ENCODE results near the gene RBBP5.

The RBBP5 gene

DNA sequence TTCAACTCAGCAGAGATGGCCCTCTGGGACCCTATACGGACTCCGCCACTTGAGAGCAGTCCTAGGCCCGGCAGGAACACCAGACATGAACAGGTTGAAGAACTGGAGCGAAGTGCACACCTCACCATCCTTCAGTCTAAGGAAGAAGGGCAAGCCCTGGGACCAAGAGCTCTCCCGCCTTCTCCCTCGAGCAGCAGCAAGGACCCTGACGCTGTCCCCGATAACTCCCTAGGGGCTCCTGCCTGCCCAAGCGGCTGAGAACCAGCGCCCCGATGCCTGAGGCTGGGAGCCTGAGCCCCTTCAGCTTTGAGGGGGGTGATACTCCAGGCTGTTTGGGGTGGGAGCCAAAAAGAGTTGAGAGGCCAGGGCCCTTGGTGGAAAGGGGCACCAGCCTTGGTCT lies 47.7 kb downstream of the RBBP5 start:
- no peak for DNase-seq (ENCODE audit: low spot score)

DNA sequence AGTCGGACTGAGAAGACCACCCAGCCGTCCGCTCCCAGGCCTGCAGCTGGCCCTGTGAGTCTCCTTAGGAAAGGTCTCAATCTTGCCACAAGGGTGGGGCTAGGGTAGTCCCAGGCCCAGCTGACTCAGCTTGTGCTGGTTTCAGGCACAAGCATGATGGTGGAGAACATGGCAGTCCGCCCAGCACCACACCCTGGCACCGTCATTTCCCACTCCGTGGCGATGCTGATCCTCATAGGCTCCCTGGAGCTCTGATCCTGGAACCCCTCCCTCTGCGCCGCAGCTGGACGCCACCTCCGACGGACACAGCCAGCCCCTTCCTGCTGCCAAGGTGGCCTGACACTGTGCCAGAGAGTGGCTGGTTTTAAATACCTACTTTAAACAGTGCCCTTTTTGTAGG lies 48.3 kb downstream of the RBBP5 start:
- DNase-seq (ENCODE audit: low spot score) = no peak

DNA sequence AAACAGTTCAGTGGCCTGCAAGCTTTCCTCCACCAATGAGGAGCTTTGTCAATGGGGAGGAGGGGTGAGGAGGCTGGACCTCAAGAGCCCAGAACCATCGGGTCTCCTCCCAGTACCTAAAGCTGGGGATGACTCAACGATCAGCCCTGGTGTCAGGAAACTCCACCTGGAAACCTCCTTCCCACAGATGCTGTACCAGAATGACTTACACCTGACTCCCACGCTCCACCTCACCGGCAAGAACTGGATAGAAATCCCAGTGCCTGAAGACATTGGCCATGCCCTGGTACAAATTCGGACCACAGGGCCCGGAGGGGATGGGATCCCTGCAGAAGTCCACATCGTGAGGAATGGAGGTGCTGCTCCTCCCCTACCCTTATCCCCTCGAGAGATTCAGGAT lies 48.9 kb downstream of the RBBP5 start:
- DNase-seq (ENCODE audit: low spot score) = no peak

DNA sequence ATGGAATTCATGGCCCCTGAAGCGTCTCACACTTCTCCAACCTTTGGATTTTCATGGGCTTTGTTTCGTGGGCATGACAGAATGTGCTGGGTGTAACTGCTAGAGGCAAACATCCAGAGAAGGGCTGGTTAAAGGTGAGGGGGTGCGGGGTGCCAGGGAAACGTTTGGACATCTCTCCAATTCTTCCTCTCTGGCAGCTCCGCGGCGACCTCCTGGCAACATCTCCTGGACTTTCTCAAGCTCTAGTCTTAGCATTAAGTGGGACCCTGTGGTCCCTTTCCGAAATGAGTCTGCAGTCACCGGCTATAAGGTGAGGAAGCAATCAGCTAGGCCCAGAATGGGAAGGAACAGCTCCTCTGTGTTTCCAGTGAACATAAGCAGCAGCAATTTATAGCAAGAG lies 49.5 kb downstream of the RBBP5 start:
- no peak for DNase-seq (ENCODE audit: low spot score)

DNA sequence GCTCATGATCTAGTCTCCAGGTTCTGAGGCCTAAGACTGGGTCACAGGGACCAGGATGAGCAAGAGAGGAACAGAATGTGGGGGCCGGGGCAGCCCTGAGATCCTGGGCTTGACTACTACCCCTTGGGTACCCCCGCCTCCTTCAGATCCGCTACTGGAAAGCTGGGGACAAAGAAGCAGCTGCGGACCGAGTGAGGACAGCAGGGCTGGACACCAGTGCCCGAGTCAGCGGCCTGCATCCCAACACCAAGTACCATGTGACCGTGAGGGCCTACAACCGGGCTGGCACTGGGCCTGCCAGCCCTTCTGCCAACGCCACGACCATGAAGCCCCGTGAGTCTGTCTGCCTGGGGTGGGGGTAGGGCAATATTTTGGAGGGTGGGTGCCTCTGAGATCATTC lies 50.0 kb downstream of the RBBP5 start:
- no peak for DNase-seq (ENCODE audit: low spot score)

DNA sequence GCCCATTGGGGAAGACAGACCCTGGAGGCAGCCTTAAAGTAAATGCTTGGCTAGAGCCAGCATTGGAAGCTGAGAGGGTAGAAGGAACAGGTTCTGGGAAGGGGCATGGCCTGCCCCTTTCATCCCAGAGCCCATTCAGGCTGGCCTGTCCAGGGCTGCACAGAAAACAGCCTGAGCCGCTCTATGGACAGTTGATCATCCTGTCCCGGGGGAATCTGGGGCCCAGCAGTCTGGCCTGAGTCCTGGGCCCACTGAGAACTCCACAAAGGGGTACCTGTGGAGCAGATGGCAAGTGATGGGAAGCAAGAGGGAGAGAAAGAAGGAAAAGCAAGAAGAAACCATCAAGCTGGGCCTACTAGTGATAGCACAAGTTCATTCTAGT lies 50.8 kb downstream of the RBBP5 start:
- DNase-seq (ENCODE audit: low spot score) = no peak

DNA sequence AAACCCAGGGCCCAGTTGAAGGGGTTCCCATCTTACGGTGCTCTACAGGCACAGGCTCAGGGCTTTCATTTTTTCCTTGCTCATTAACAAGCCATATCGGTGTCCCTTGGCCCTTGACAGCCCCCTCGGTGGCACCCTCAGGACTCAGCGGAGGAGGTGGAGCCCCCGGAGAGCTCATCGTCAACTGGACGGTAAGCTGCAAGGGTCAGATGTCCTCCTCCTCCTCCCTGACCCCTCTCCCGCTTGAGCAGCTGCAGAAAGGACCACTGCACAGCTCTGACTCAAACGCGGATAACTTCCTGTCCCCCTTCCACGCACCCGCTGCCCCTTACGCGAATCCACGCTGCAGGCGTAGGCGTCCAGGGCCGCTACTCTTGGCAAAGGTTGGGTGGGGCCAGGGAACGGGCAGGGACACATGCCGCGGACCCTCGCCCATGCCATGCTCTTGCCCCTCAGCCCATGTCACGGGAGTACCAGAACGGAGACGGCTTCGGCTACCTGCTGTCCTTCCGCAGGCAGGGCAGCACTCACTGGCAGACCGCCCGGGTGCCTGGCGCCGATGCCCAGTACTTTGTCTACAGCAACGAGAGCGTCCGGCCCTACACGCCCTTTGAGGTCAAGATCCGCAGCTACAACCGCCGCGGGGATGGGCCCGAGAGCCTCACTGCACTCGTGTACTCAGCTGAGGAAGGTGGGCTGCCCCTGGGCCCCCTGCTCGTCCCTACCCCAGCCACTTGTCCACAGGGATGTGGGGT lies 52.2 kb downstream of the RBBP5 start:
- no peak for DNase-seq (ENCODE audit: low spot score)

DNA sequence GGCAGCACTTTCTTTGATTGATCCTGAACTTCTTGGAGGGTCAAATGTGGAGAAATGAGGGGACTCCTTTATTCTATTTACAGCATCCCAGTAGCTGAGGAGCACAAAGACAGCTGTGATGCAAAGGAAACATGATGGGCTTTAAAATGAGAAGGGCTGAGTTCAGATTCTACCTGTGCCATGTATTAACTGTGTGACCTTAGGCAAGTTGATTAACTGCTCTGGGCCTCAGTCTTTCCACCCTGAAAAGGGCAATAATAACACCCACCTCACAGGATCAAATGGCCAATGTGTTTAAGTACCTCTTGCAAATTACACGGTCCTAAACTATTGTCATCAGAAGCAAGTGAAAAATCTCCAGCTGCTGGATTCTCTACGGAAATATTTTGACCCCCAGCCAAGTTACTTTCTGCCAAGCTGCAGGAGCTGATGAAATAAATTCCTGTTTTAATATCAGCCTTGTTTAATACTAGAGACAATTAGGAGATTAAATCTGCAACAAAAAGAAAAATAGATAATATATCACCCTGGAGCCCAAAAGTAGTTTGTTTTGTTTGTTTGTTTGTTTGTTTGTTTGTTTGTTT lies 53.2 kb downstream of the RBBP5 start:
- no peak for DNase-seq (ENCODE audit: low spot score)

DNA sequence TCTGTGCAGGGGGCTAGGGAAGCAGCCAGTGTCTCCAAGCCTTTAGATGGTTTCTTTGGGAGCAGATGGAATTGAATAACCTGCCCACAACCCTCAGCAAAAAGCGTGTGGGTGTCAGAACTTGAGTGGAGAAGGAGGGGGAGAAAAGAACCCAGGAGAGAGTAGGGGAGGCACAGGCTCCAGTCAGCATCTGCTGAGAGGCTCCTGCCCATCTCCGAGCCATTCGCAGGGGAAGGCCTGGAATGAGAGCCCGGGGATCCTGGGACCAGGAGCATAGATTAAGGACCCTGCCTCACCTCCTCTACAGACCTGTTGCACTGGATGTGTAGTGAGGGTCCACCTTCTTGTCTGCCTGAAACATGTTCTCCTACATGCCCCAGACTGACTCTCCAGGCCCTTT lies 53.8 kb downstream of the RBBP5 start:
- no peak for DNase-seq (ENCODE audit: low spot score)

DNA sequence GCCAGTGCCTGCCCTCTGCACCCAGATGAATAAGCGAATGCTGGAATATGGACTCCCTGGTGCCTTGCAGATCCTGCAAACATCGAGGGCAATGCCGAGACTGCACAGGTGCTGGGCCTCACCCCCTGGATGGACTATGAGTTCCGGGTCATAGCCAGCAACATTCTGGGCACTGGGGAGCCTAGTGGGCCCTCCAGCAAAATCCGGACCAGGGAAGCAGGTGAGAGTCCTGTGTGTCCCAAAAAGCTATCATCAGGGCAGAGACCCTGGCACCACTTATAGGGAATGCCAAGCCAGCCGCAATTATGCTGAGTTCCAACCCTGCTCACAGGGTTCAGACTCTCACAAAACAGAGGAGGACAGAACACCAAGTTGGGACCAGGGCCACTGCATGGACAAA lies 54.7 kb downstream of the RBBP5 start:
- no peak for DNase-seq (ENCODE audit: low spot score)

DNA sequence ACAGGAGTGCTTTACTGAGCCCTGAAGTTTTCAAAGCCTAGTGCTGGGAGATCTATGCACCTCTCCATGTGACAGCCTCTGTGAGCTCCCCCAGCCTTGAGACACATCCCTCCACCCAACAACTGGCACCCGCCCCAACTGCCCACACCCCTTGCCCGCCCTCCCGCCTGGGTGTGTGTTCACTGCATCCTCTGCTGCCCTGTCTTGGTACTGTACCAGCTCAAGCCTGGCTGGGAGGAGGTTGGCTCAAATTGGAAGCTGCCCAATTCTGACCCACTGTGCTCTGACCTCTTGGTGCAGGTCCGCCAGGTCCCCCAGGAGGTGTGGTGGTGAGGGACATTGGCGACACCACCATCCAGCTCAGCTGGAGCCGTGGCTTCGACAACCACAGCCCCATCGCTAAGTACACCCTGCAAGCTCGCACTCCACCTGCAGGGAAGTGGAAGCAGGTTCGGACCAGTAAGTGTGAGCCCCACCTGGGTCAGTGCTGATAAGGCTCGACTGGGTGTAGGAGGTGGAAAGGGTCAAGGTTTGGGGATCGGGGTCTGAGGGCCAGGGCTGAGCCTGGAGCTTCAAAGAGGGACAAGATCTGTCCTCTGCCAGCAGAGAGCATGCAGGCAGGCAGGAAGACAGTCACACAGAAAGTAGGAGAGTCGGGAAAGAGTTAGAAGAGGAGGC lies 55.5 kb downstream of the RBBP5 start:
- DNase-seq (ENCODE audit: low spot score) = no peak

DNA sequence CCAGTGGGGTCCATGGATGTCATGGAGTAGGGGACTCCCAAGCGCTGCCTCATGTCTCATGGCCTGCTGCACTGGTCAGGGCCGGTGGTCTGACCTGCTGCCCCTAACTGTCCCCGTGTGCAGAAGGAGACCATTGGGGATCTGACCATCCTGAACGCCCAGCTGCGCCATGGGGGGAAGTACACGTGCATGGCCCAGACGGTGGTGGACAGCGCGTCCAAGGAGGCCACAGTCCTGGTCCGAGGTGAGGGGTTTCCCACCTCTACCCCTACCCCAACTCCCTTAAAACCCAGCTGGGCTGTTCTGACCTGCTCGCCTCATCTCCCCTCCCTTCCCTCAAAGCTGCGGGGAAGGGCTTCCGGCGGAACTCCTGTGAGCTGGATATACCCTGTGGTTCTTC lies 56.1 kb downstream of the RBBP5 start:
- DNase-seq (ENCODE audit: low spot score) = no peak

DNA sequence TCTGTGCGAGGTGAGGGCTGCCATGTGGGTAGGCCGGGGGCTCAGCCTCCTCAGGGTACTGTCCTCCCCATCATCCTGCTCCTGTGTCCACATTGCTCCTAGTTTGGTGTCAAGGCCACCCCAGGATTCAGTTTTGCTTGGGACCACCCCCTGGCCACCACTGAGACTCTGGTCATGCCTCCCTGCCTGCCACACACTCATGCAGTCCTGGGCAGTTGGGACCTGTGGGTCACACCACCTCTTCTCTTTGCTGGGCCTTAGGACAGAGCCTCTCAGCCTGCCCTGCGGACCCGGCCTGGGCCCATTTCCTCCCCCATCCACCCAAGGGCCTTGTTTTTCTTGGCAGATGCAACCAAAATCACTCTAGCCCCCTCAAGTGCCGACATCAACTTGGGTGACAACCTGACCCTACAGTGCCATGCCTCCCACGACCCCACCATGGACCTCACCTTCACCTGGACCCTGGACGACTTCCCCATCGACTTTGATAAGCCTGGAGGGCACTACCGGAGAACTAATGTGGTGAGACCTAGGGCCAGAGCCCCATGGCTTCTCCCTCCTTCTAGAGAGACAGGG lies 56.9 kb downstream of the RBBP5 start:
- DNase-seq (ENCODE audit: low spot score) = no peak

DNA sequence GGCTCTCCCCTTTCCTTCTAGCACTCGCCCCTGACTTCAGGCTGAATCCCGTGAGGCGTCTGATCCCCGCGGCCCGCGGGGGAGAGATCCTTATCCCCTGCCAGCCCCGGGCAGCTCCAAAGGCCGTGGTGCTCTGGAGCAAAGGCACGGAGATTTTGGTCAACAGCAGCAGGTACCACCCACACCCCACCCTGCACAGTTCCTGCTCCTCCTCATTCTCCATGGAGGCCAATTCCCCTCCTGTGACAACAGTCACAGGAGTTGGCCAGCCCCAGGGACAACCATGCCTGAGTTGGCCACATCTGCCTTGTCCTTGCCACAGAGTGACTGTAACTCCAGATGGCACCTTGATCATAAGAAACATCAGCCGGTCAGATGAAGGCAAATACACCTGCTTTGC lies 57.5 kb downstream of the RBBP5 start:
- DNase-seq (ENCODE audit: low spot score) = no peak

DNA sequence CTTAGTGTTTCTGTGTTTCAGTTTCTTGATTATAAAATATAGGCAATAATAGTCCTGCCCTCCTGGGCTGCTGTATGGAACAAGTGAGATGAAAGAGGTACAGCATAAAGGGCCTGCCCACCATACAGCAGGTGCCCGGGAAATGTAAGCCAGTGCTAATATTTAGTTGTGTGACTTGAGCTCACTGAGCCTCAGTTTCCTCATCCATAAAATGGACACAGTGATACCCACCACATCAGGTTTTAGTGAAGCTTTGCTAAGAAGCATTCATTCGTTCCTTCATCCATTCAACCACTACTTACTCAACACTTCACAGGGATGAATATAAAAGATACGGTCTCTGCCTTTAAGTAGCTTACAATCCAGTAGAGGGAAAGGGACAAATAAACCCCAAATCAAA lies 58.9 kb downstream of the RBBP5 start:
- no peak for DNase-seq (ENCODE audit: low spot score)

DNA sequence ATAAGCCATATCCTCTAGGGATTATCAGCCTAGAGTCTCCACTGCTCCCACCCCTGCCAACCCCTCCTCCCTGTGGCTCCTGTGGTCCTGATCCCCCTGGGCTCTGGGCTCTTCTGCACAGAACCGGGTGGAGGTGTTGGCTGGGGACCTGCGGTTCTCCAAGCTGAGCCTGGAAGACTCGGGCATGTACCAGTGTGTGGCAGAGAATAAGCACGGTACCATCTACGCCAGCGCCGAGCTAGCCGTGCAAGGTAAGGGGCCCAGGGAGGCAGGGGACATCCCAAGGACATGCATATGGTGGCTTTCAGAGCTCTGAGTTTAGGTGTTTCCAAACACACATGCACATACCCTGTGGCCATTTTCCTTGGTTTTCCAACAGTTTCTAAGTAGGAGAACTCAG lies 59.5 kb downstream of the RBBP5 start:
- DNase-seq (ENCODE audit: low spot score) = no peak

DNA sequence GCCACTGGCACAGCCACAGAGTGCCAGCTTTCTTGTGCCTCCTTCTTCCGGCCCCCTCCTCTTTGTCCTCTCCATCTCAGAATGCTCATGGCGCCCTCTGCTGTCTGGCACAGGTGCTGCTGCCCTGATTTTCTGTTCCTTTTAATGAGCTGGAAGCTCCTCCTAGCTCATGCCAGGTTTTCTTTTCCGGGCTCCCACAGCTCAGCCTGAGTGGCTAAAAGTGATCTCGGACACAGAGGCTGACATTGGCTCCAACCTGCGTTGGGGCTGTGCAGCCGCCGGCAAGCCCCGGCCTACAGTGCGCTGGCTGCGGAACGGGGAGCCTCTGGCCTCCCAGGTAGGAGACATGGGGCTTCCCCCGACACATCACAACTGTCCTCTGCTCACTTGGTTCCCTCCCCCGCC lies 60.1 kb downstream of the RBBP5 start:
- peak; percentile 56 for DNase-seq (ENCODE audit: low spot score)

DNA sequence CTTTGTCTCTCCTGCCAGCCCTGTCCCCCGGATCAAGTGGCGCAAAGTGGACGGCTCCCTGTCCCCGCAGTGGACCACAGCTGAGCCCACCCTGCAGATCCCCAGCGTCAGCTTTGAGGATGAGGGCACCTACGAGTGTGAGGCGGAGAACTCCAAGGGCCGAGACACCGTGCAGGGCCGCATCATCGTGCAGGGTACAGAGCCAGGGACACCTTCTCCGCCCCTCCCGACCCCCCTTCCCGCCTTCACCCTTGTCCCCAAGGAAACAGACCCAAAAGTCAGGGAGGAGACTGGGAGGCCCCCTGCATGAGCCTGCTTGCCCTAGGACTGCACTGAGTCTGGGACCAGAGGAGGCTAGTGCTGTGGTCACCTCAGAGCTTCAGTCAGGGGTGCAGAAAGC lies 60.6 kb downstream of the RBBP5 start:
- no peak for DNase-seq (ENCODE audit: low spot score)

DNA sequence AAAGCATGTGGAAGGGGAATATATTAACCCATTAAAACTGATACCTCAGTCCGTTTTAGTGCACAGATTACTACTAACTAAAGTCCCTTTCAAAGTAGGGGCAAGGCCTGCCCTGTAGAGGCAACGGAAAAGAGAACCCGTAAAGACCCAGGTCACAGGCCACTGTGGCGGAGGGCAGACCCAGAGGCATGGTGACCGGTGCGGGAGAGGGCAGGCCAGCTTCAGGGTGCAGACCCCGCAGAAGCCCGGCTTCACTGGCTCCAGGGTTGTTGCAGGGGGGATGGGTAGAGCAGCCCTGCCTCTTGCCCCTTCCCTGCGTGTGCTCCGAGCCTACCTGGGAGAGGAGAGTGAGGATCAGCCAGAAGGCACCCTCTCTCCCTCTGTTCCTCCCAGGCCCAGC lies 61.0 kb downstream of the RBBP5 start:
- DNase-seq (ENCODE audit: low spot score) = no peak

DNA sequence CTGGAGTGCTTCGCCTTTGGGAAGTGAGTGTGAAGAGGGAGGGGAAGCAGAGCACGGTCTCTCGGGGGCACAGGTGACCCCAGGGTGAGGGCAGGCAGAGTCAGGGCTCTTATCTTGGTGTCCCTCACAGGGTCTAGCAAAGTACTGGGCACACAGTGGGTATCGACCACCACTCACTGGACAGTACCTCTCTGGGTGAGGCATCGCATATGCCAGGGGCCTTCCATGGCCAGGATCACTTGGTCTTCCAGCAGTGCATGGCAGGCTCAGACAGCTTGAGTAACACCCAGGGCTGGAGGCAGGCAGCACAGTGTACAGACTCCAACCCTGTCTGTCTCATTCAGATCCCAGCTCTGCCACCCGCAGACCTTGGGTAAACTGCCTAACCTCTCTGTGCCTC lies 62.1 kb downstream of the RBBP5 start:
- no peak for DNase-seq (ENCODE audit: low spot score)

DNA sequence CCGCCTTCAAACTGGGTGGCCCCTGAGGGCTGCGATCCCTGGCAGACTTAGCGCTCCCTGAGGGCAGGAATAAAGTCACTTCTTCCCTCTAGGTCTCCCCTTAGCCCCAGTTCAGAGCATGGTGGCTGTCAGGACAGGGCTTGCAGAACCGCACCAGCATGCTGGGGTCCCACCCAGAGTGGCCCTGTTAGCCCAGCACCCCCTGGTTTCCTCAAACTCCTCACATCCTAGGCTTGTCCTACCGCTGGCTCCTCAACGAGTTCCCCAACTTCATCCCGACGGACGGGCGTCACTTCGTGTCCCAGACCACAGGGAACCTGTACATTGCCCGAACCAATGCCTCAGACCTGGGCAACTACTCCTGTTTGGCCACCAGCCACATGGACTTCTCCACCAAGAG lies 62.9 kb downstream of the RBBP5 start:
- DNase-seq (ENCODE audit: low spot score) = no peak

DNA sequence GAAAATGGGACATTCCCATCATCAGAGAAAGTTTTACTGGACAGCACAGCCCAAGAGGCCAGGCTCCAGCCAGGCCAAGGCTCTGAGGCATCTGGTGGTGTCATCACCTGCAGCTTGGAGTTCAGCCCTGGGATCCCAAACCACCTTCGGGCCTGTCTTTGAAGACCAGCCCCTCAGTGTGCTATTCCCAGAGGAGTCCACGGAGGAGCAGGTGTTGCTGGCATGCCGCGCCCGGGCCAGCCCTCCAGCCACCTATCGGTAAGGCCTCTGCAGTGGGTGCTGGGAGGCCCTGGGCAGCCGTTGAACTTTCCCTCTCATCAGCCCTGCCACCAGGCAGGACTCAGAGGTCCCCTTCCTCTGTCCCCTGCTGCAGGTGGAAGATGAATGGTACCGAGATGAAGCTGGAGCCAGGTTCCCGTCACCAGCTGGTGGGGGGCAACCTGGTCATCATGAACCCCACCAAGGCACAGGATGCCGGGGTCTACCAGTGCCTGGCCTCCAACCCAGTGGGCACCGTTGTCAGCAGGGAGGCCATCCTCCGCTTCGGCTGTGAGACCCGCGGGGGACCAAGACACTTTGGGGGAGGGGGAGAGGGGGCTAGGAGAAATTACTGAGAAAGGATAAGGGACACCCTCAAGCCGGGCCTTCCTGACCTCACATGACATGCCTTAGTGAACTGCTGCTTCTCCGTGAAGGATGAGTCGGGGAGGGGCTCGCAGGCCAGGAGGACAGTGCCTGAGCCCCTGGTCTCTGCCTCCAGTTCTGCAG lies 63.8 kb downstream of the RBBP5 start:
- DNase-seq (ENCODE audit: low spot score) = no peak
